HG03571 (cell line): ENCODE results near the gene TRAPPC14.

ENCODE experiments used
- ATAC-seq: cut with Tn5 transposase; IDR thresholded peaks from one replicate; pipeline ENCODE4 v1.9.1; 2021; ENCODE audit not compliant: unreplicated experiment

The TRAPPC14 gene

DNA sequence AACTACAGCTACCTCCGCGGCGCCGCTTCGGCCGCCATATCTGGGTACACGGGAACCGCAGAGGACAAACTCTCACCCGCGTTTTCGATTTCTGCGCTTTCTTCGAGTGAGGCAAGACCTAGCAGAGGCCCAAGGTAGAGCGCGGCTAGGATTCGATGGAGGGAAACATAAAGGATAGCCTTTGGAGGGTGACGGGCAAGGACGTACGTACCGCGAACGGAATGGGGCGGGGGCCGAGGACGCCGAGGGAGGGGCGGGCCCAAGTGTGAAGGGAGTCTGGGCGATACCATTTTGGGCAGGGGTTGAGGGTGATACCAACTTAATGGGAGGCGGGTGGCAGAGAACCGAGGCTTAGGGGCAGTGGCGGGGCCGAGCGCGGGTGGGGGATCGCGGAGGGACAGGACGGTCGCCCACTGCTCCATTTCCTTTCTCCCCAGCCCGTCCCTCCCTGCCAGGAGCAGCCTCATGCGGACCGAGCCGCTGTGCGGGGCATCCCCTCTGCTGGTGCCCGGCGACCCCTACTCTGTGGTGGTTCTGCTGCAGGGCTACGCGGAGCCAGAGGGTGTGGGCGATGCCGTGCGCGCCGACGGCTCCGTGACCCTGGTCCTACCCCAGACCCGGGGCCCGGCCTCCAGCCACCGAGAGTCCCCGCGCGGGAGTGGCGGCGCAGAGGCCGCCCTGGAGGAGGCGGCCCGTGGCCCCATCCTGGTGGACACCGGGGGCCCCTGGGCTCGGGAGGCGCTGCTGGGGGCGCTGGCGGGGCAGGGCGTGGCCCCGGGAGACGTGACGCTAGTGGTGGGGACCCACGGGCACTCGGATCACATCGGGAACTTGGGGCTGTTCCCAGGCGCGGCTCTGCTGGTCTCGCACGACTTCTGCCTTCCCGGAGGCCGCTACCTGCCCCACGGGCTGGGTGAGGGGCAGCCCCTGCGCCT is 31.3 kb downstream of the TRAPPC14 start, which contains the start of gene MBLAC1:
Gene MBLAC1, plus strand, starts transcription at position 37 of the 935 bp plus-strand sequence. Its CDS starts 429 bp downstream, at position 466.
- peak; percentile 55 for ATAC-seq

DNA sequence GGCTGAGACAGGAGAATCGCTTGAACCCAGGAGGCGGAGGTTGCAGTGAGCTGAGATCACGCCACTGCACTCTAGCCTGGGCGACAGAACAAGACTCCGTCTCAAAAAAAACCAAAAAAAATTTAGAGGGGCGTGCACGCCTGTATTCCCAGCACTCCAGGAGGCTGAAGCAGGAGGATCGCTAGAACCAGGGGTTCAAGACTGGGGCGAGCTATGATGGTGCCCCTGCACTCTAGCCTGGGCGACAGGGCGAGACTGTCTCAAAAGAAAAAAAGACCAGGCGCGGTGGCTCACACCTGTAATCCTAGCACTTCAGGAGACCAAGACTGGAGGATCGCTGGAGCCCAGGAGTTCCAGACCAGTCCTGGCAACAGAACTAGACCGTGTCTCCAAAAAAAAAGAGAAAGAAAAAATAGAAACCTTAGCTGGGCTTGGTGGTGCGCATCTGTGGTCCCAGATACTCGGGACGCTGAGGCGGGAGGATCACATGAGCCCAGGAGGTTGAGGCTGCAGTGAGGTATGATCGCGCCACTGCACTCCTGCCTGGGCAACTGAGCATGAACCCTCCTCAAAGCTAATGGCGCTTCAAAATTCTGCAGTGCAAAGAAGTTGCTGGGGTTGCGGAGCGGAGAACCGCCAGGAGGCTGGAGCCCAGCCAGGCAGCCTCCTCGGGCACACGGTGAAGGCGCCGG is 32.1 kb downstream of the TRAPPC14 start:
- ATAC-seq, result no peak

DNA sequence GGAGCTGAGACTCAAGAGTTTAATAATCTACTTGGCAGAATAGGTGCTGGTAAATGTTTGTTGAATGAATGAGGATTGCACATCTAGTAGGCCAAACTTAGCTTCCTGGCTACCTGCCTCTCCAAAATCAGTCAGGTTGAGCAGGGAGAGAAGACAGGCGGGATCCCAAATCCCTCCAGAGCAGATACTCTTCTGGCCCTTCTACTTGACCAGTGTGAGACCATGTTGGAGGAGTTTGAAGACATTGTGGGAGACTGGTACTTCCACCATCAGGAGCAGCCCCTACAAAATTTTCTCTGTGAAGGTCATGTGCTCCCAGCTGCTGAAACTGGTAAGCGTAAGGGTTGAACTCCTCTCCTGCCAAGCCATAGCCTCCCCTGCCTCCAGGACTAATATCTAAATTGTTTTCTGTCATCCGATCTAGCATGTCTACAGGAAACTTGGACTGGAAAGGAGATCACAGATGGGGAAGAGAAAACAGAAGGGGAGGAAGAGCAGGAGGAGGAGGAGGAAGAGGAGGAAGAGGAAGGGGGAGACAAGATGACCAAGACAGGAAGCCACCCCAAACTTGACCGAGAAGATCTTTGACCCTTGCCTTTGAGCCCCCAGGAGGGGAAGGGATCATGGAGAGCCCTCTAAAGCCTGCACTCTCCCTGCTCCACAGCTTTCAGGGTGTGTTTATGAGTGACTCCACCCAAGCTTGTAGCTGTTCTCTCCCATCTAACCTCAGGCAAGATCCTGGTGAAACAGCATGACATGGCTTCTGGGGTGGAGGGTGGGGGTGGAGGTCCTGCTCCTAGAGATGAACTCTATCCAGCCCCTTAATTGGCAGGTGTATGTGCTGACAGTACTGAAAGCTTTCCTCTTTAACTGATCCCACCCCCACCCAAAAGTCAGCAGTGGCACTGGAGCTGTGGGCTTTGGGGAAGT is 34.0 kb downstream of the TRAPPC14 start:
- ATAC-seq, result no peak

DNA sequence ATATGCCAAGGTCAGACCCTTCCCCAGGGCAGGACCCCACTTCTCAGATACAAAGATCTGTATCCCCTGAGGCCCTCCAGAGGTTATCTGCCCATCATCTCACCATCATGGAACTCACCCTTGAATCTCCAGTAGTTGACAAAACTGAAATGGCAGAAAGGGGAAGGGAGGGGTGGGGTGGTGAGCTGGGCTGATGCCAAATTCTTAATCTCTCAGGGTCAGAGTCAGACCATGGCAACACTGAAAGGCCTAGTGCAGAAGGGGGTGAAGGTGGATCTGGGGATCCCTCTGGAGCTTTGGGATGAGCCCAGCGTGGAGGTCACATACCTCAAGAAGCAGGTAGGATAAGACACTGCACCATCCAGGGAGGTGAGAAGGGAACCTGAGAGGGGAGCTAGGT is 36.0 kb downstream of the TRAPPC14 start:
- no peak for ATAC-seq

DNA sequence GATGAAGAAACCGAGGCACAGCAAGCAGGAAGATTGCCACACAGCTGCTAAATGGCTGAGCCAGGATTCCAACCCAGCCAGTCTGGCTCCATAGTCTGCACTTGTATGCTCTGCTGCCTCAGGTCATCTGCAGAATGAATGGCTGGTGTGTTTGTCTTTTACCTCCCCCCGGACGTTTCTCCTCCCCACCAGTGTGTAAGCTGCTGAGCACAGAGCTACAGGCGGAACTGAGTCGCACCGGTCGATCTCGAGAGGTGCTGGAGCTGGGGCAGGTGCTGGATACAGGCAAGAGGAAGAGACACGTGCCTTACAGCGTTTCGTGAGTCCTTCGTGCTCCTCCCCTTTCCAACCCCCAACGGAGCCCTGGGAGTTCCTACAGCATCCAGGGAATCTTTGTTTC is 36.5 kb downstream of the TRAPPC14 start:
- no peak for ATAC-seq

DNA sequence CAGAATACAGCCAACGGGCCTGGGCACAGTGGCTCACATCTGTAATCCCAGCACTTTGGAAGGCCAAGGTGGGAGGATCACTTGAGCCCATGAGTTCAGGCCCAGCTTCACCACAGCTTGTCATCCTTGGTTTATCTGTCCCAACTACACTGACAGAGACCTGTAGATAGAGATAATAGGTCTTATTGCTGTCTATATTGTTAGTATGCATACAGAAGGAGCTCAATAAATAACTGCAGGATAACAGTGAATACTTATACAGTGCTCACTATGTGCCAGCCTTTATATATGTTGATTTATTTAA is 37.8 kb downstream of the TRAPPC14 start:
- no peak for ATAC-seq

DNA sequence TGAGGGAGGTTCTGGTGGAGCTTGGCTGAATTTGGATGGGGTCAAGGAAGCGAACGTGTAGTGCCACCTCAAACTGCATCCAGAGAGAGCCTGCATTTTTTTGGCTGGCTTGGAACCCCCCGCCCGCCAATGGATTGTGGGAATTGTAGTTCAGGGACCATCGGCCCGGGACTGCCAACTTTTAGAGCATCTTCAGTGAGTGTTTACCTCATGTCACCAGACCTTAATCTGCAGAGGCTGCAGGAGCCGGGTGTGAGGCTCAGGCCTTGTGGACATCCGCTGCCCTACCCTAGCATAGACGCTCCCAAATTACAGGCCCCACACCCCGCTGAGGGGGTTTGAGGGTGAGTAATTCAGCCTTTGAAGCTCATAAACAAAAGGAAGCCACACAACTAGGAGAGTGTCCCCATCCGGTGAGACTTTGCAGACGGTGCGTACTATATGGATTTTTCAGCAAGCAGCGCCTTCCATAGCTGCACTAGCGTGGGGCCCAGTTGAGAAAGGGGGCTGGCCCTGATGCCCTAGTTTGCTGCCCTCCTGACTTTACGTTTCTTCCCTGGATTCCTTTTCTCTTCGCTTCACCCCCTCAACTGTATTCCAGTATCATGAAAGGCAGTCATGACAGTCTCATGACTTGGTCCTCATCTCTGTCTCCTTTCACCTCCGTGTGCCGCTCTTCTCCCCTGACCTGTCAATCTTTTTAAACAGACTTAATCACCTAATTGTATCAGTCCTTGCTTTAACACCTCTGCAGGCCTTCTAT is 38.4 kb downstream of the TRAPPC14 start:
- peak; percentile 46 for ATAC-seq

DNA sequence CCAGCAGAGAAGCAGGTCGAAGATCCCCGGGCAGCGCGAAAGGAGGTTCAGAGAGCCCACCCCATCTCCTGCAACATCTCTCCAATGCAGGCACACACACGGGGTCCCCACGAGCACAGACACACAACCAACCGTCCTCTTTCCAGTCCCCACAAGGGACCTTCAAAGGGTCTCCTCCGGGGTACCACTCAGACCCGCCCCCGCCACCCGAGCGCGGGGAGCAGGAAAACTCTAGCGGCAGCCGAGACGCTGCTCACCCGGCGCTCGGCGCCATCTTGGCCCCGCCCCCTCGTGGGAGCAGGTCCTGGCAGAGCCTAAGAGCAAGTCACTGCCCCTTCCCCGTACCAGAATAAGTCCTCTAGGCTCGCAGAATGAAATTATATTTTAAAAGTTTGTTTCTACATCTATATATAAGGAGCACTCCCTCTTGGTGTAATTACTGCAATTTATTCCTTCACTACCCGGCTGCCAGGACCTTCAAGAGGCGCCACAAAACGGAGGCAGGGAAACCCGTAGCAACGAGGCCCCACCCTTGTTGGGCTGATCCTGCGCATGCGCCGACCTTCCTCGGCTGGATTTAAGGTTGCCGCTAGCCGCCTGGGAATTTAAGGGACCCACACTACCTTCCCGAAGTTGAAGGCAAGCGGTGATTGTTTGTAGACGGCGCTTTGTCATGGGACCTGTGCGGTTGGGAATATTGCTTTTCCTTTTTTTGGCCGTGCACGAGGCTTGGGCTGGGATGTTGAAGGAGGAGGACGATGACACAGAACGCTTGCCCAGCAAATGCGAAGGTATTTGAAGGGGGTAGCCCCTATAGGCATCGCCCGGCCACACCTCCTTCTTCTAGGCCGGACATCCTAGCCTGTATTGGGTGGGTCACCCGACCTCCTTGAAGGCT is 39.2 kb downstream of the TRAPPC14 start, which contains the start of the genes CNPY4 and TAF6:
Gene CNPY4, plus strand, starts transcription at position 563 of the 898 bp plus-strand sequence. Its CDS starts 111 bp downstream, at position 674.
Gene TAF6, minus strand, starts transcription at position 287 of the 898 bp plus-strand sequence. CDS start 5,149 bp downstream, outside the sequence.
- peak; percentile 55 for ATAC-seq

DNA sequence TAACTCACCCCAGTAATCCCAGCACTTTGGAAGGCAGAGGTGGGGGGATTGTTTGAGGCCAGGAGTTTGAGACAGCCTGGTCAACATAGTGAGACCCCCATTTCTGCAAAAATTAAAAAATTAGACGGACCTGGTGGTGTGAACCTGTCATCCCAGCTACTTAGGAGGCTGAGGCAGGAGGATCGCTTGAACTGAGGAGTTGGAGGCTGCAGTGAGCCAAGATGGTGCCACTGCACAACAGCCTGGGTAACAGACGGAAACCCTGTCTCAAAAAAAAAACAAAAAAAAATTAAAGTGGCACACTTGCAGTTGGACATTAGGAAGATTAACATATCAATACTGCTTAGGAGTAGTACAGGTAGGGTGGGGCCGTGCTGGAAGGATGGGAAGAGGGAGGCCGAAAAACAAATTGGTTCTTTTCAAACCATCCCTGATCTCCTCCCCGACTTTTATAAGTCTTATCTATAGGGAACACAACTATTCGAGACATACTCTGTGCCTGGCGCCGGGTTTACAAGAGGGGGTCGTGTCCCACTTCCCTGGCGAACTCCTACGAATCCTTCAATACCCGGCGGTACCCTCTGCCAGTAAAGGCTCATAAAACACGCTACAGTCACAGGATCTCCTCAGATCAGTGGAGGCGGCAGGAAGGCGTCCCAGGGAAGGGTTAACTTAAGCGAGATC is 40.0 kb downstream of the TRAPPC14 start:
- ATAC-seq, result no peak

DNA sequence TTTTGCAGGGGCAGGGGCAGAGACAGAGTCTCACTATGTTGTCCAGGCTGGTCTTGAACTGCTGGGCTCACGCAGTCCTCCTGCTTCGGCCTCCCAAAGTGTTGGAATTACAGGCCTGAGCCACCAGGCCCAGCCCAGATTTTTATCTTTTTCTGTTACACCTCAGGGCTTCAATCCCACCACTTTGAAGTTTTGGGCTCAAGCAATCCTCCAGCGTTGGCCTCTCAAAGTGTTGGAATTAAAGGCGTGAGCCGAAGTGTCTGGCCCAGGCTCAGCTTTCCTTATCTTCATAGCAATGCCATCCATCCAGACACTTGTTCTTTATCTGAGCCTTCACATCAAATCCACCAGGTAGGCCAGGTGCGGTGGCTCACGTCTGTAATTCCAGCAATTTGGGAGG is 43.5 kb downstream of the TRAPPC14 start:
- no peak for ATAC-seq

DNA sequence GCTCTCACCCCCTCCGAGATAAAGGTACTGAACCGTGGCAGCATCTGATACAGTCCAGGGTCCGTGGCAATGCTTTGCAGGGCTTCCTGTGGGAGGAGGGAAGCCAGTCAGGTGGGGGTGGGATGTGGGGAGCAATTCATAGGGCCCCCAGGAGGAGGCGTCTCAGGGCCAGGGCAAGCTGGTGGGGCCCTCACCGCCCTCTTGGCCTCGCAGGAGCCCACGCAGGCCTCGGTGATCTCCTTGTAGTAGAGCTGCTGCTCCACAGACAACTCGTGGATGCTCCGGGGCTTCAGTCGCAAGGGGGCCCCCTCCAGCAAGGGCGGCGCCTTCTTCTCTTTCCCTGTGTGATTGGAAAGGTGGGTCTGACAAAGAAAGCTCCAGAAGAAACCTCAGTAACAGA is 46.6 kb downstream of the TRAPPC14 start:
- ATAC-seq, result no peak

DNA sequence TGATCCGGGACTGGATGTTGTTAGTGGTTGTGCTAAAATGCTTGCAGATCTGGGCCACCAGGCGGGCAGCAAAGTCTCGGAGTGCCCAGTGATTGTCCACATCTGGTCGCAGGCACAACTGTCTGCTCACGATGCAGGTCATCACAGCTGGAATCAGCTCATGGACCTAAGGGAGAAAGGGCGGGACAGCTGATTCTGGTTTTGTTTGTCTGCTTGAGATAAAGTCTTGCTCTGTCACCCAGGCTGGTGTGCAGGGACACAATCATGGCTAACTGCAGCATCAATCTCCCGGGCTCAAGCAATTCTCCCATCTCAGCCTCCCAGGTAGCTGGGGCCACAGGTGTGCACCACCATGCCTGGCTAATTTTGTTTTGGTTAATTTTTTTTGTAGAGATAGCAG is 47.4 kb downstream of the TRAPPC14 start:
- ATAC-seq, result no peak

DNA sequence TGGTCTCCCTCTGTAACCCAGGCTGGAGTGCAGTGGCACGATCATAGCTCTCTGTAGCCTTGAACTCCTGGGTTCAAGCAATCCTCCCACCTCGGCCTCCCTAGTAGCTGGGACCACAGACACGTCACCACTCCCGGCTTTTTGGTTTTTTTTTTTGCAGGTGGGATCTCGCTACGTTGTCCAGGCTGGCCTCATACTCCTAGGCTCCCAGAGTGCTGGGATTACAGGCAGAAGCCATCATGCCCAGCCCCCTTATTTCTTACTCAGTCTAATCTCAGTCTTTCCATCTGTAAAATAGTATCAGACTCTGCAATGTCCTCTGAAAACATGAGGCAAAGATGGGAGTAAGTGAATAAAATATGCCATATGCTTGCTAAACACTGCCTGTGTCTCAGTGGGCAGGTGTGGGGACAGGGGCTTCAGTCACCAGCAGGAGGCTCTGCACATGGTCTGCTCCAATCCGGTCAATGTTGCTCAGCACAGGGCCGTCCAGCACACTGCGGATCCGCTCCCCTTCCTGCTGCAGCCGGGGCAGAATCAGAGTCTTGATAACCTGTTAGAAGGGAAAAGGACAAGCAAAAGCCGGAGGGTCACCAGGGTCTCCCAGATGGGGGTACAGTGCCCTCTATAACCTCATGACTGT is 48.9 kb downstream of the TRAPPC14 start:
- no peak for ATAC-seq

DNA sequence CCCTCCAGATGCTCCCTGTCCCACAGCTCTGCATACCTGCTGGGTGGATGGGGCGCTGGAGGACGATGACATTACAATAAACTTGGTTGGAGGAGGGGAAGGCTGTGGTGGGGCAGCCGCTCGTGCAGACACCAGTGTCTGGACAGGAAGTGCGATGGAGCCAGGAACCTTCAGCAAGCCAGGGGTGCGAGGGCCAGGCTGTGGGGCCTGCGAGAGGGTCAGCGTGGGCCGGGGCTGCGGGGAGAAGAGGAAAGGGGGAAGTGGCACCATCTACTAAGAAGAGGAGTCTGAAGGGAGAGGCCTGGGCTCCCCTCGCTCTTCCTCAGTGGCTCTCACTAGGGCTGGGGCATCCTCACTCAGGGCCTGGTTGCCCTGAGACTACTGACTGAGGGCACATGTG is 50.6 kb downstream of the TRAPPC14 start:
- ATAC-seq, result no peak

DNA sequence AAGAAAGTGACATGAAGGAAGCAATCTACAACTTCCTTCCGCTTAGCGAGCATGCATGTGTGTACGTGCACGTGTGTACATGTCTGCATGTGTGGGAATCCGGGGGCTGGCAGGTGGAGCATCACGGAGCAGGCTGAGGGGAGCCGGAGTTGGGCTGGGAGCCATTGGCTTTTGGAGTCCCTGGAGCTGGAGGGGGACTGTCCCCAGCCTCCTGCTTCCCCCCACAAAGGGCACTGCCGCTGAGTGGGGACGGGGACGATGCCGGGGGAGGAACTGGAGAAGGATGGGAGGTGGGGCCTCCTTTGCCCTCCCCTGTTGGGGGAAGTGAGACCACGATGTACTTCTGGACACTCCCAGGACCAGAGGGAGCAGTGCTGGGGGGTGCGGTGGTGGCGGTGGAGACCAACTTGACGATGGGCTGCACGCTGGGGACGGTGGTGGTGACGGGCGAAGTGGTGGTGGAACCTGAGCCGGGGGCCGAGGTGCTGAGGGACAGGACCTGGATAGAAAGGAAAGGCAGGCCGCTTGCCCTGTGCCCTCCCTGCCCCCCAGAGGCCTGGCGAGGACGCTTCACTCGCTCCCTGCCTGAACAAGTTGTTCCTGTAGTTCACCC is 51.3 kb downstream of the TRAPPC14 start:
- no peak for ATAC-seq

DNA sequence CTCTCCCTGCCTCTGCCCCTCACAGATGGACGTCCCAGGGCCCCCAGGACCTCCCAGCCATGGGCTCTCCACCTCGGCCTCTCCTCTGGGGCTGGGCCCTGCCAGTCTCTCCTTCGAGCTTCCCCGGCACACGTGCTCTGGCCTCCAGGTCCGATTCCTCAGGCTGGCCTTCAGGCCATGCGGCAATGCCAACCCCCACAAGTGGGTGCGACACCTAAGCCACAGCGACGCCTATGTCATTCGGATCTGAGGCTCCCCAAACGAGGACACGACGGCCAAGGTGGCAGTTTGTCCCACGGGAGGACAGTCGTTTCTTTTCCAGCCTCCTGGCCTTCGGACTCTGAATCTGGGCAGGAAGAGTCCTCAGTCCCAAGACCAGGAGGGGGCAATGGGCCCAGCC is 51.9 kb downstream of the TRAPPC14 start:
- no peak for ATAC-seq

DNA sequence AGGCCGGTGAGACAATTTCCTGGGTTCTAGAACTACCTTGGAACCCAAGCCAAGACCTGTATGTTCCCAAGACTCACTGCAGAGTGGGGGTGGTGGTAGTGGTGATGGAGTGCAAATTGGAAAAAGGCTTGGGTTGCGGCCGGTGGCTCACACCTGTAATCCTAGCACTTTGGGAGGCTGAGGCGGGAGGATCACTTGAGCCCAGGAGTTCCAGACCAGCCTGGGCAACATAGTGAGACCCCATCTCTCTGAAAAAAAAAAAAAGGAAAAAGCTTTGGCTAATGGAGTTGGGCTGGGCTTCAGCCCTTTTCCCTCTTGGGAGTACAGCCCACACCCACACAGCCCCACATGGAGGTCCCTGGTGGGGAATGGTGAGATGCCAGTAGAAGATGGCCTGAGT is 53.0 kb downstream of the TRAPPC14 start:
- ATAC-seq, result no peak
